ENCODE data around the gene BCL7A. TPM values are rescaled to one million over a fixed set of nuclear protein-coding genes. Genes with fewer than 3 reads are reported as not detected.

BCL7A gene
- polyA plus RNA-seq, 1 of the 3 experiments (the other 2 are of a cell fraction), result 34.0 TPM

DNA sequence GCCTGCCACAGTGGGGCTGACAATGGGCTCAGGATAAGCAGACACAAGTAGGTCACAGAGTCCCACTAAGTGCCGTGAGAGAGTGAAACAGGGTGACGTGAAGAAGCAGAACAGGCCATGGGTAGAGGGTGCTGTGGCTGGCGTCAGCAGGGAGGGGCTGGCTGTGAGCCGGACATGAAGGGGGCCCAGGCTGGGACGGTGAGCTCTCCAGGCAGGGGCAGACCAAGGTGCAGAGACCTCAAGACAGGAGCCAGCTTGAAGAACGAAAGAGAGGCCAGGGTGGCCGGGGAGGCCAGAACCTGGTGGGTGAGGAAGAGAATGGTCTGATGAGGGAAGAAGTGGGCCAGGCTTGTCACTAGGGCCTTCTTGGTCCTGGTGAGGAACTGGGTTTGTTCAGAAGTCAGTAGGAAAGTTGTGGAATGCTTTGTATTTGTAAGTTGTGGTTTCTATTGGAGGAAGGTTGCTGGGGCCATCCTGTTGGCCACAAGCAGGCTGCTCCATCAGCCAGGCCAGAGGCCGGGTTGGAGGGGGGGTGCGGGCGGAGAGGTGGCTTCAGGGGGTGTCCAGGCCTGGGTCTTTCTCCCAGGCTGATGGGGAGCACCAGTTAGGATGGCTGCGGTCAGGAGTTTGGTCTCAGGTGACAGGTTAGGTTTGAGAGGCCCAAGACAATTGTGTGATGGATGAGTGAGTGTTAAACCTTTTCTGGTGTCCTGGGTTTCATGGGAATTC lies 35.5 kb downstream of the BCL7A start:
- H3K79me2 ChIP-seq (ENCODE audit: insufficient read depth), result peaks cover 12% of the 10 kb centered on the region; the same call in 1 of the 2 replicates
- no peaks in the 10 kb centered on the region for H4K20me1 ChIP-seq (ENCODE audit: insufficient read depth)
- TF ChIP-seq NFIC (IDR thresholded peaks at IDR 0.05; ENCODE audit: borderline replicate concordance), result no peak
- H3K4me2 ChIP-seq, result no peak overlapping the region
- H3K27ac ChIP-seq (ENCODE audit: low read depth in 2 of 2, low read length in 1 of 2), result no peak overlapping the region
- no peak overlapping the region for H2AFZ ChIP-seq (ENCODE audit: low read depth)
- no peaks in the 10 kb centered on the region for H3K27me3 ChIP-seq (ENCODE audit: insufficient read depth)
- POLR2A ChIA-PET, result no interaction called here
- H3F3A ChIP-seq (replicated peaks; ENCODE audit: insufficient read depth), result peaks cover 24% of the 10 kb centered on the region
- H3K4me3 ChIP-seq (ENCODE audit: low read depth in 2 of 2, low read length in 1 of 2), result no peak overlapping the region
- H3K9me3 ChIP-seq, result no peaks in the 10 kb centered on the region
- no peak for DNase-seq
- peaks cover 0 to 3% of the 10 kb centered on the region in 2 experiments; a peak in 1 of 4 replicates for H3K4me1 ChIP-seq (ENCODE audit: control insufficient read depth in 1 of 2, insufficient read depth in 2 of 2, low read depth in 1 of 2, low read length in 1 of 2)
- 99% methylated on average over 11 of the region's 11 CpGs for WGBS (ENCODE audit: low lambda C conversion rate)
- peaks cover 23 to 37% of the 10 kb centered on the region in 2 experiments for H3K36me3 ChIP-seq (replicated peaks in 1 of 2; ENCODE audit: control insufficient read depth in 1 of 2, insufficient read depth in 2 of 2, low read length in 1 of 2)
- H3K9me2 ChIP-seq, result no peaks in the 10 kb centered on the region
- no peak overlapping the region for H3K9ac ChIP-seq
- CTCF ChIA-PET, result interaction anchor here (0.8 to 4.2 kb wide), 3 partner anchors 64 to 73 kb away, joined by 4 to 157 read pairs (median 13); no protein-coding TSS in a partner anchor

- Histone ChIP-seq H3K27ac (ENCODE audit: low read depth in 2 of 2, low read length in 1 of 2) (no peak overlapping the region), H3K9ac (no peak overlapping the region), H3K9me3 (no peaks in the 10 kb centered on the region), H3K79me2 (ENCODE audit: insufficient read depth) (peaks cover 12% of the 10 kb centered on the region; the same call in 1 of the 2 replicates), H3F3A (replicated peaks; ENCODE audit: insufficient read depth) (peaks cover 22% of the 10 kb centered on the region), H3K4me2 (no peak overlapping the region), H4K20me1 (ENCODE audit: insufficient read depth) (no peaks in the 10 kb centered on the region), H2AFZ (ENCODE audit: low read depth) (no peak overlapping the region), H3K9me2 (no peaks in the 10 kb centered on the region), H3K4me3 (ENCODE audit: low read depth in 2 of 2, low read length in 1 of 2) (no peak overlapping the region), H3K4me1 (ENCODE audit: control insufficient read depth in 1 of 2, insufficient read depth in 2 of 2, low read depth in 1 of 2, low read length in 1 of 2) (peaks cover 4 to 6% of the 10 kb centered on the region in 2 experiments; a peak in 2 of 4 replicates), H3K27me3 (ENCODE audit: insufficient read depth) (no peaks in the 10 kb centered on the region), H3K36me3 (replicated peaks in 1 of 2; ENCODE audit: control insufficient read depth in 1 of 2, insufficient read depth in 2 of 2, low read length in 1 of 2) (peaks cover 19 to 37% of the 10 kb centered on the region in 2 experiments)
- ChIA-PET POLR2A (interaction anchor here (0.6 kb wide), 1 partner anchor 31 kb away, joined by 3 read pairs; no protein-coding TSS in a partner anchor), CTCF (interaction anchor here (0.8 to 2.4 kb wide), 2 partner anchors 65 to 72 kb away, joined by 4 to 13 read pairs; no protein-coding TSS in a partner anchor)
- TF ChIP-seq NRF1 (IDR thresholded peaks at IDR 0.05; ENCODE audit: low read depth, low read length), result no peak
- TF ChIP-seq, protein P1, sequence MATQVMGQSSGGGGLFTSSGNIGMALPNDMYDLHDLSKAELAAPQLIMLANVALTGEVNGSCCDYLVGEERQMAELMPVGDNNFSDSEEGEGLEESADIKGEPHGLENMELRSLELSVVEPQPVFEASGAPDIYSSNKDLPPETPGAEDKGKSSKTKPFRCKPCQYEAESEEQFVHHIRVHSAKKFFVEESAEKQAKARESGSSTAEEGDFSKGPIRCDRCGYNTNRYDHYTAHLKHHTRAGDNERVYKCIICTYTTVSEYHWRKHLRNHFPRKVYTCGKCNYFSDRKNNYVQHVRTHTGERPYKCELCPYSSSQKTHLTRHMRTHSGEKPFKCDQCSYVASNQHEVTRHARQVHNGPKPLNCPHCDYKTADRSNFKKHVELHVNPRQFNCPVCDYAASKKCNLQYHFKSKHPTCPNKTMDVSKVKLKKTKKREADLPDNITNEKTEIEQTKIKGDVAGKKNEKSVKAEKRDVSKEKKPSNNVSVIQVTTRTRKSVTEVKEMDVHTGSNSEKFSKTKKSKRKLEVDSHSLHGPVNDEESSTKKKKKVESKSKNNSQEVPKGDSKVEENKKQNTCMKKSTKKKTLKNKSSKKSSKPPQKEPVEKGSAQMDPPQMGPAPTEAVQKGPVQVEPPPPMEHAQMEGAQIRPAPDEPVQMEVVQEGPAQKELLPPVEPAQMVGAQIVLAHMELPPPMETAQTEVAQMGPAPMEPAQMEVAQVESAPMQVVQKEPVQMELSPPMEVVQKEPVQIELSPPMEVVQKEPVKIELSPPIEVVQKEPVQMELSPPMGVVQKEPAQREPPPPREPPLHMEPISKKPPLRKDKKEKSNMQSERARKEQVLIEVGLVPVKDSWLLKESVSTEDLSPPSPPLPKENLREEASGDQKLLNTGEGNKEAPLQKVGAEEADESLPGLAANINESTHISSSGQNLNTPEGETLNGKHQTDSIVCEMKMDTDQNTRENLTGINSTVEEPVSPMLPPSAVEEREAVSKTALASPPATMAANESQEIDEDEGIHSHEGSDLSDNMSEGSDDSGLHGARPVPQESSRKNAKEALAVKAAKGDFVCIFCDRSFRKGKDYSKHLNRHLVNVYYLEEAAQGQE (IDR thresholded peaks at IDR 0.05; ENCODE audit: low read depth, low read length), result no peak
- TF ChIP-seq, protein P2, sequence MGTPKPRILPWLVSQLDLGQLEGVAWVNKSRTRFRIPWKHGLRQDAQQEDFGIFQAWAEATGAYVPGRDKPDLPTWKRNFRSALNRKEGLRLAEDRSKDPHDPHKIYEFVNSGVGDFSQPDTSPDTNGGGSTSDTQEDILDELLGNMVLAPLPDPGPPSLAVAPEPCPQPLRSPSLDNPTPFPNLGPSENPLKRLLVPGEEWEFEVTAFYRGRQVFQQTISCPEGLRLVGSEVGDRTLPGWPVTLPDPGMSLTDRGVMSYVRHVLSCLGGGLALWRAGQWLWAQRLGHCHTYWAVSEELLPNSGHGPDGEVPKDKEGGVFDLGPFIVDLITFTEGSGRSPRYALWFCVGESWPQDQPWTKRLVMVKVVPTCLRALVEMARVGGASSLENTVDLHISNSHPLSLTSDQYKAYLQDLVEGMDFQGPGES (IDR thresholded peaks at IDR 0.05; ENCODE audit: low read depth, low read length), result no peak
- no peak for TF ChIP-seq PBX3 (IDR thresholded peaks at IDR 0.05)
- no peak for TF ChIP-seq TCF12 (IDR thresholded peaks at IDR 0.05)
- no peak for TF ChIP-seq RCOR1 (IDR thresholded peaks at IDR 0.05; ENCODE audit: low read length)
- TF ChIP-seq SIN3A (IDR thresholded peaks at IDR 0.05; ENCODE audit: borderline replicate concordance, low read depth, low read length), result no peak
- TF ChIP-seq MAX (IDR thresholded peaks at IDR 0.05; ENCODE audit: low read depth), result no peak
- no peak for TF ChIP-seq RXRA (IDR thresholded peaks at IDR 0.05; ENCODE audit: borderline replicate concordance, low read depth)
- no peak for TF ChIP-seq RFX5 (IDR thresholded peaks at IDR 0.05; ENCODE audit: low read length)
- DNase-seq, result no peak
- WGBS (ENCODE audit: low lambda C conversion rate), result 93% methylated on average over 3 of the region's 3 CpGs
Measured at GRCh38 chr12:122057769-122058168, 36.1 kb downstream of the BCL7A start.
